ENCODE measurements around the gene JAZF1. TPM values are rescaled to one million over a fixed set of nuclear protein-coding genes. Genes with fewer than 3 reads are reported as not detected.

JAZF1 gene
- polyA plus RNA-seq, 4 donors = 0.67 to 4.6 (median 3.5) TPM

GRCh38 chr7:27961255-27961654 lies 219.3 kb downstream of the JAZF1 start:
- WGBS, 3 donors = 67 to 87% (median 75%) methylated on average over 5 of the region's 5 CpGs
- Histone ChIP-seq H3K4me3 (ENCODE audit: low read depth in 1 of 3, low read length in 3 of 3) (no peak overlapping the region), H3K9me3 (ENCODE audit: control insufficient read depth in 2 of 2, insufficient read depth in 1 of 2, low read depth in 1 of 2, low read length in 1 of 2) (no peaks in the 10 kb centered on the region), H3K27me3 (ENCODE audit: control insufficient read depth in 3 of 3, insufficient read depth in 3 of 3, low read length in 3 of 3) (no peaks in the 10 kb centered on the region), H3K4me1 (ENCODE audit: control insufficient read depth in 3 of 3, insufficient read depth in 2 of 3, low read depth in 1 of 3, low read length in 2 of 3) (no peaks in the 10 kb centered on the region), H3K27ac (ENCODE audit: low read depth in 1 of 3, low read length in 2 of 3) (no peak overlapping the region), H3K36me3 (ENCODE audit: control insufficient read depth in 3 of 3, insufficient read depth in 2 of 3, low read depth in 1 of 3, low read length in 3 of 3) (no peaks in the 10 kb centered on the region)
- no peak for DNase-seq
- no peak for FAIRE-seq

- FAIRE-seq (no peak), DNase-seq (no peak)
- Histone ChIP-seq H3K27ac (ENCODE audit: low read depth in 1 of 3, low read length in 2 of 3) (no peak overlapping the region), H3K27me3 (ENCODE audit: control insufficient read depth in 3 of 3, insufficient read depth in 3 of 3, low read length in 3 of 3) (no peaks in the 10 kb centered on the region), H3K9me3 (ENCODE audit: control insufficient read depth in 2 of 2, insufficient read depth in 1 of 2, low read depth in 1 of 2, low read length in 1 of 2) (no peaks in the 10 kb centered on the region), H3K4me3 (ENCODE audit: low read depth in 1 of 3, low read length in 3 of 3) (no peak overlapping the region), H3K4me1 (ENCODE audit: control insufficient read depth in 3 of 3, insufficient read depth in 2 of 3, low read depth in 1 of 3, low read length in 2 of 3) (no peaks in the 10 kb centered on the region), H3K36me3 (ENCODE audit: control insufficient read depth in 3 of 3, insufficient read depth in 2 of 3, low read depth in 1 of 3, low read length in 3 of 3) (no peaks in the 10 kb centered on the region)
- 77 to 95% (median 89%) methylated on average over 1 of the region's 1 CpG for WGBS, 3 donors
Observed at GRCh38 chr7:27960415-27960814, 220.2 kb downstream of the JAZF1 start.

GRCh38 chr7:27958933-27959548 lies 221.6 kb downstream of the JAZF1 start:
- Histone ChIP-seq H3K4me1 (ENCODE audit: control insufficient read depth in 3 of 3, insufficient read depth in 2 of 3, low read depth in 1 of 3, low read length in 2 of 3) (no peaks in the 10 kb centered on the region), H3K27me3 (ENCODE audit: control insufficient read depth in 3 of 3, insufficient read depth in 3 of 3, low read length in 3 of 3) (no peaks in the 10 kb centered on the region), H3K4me3 (ENCODE audit: low read depth in 1 of 3, low read length in 3 of 3) (no peak overlapping the region), H3K9me3 (ENCODE audit: control insufficient read depth in 2 of 2, insufficient read depth in 1 of 2, low read depth in 1 of 2, low read length in 1 of 2) (no peaks in the 10 kb centered on the region), H3K36me3 (ENCODE audit: control insufficient read depth in 3 of 3, insufficient read depth in 2 of 3, low read depth in 1 of 3, low read length in 3 of 3) (no peaks in the 10 kb centered on the region), H3K27ac (ENCODE audit: low read depth in 1 of 3, low read length in 2 of 3) (no peak overlapping the region)
- DNase-seq (no peak), FAIRE-seq (no peak)

- no peaks in the 10 kb centered on the region for H3K27me3 ChIP-seq (ENCODE audit: control insufficient read depth in 3 of 3, insufficient read depth in 3 of 3, low read length in 3 of 3)
- DNase-seq (no peak), FAIRE-seq (no peak)
- no peaks in the 10 kb centered on the region for H3K36me3 ChIP-seq (ENCODE audit: control insufficient read depth in 3 of 3, insufficient read depth in 2 of 3, low read depth in 1 of 3, low read length in 3 of 3)
- 82 to 94% (median 86%) methylated on average over 2 of the region's 2 CpGs for WGBS, 3 donors
- H3K9me3 ChIP-seq (ENCODE audit: control insufficient read depth in 2 of 2, insufficient read depth in 1 of 2, low read depth in 1 of 2, low read length in 1 of 2) = no peaks in the 10 kb centered on the region
- H3K4me1 ChIP-seq (ENCODE audit: control insufficient read depth in 3 of 3, insufficient read depth in 2 of 3, low read depth in 1 of 3, low read length in 2 of 3) = no peaks in the 10 kb centered on the region
- no peak overlapping the region for H3K4me3 ChIP-seq (ENCODE audit: low read depth in 1 of 3, low read length in 3 of 3)
- no peak overlapping the region for H3K27ac ChIP-seq (ENCODE audit: low read depth in 1 of 3, low read length in 2 of 3)
Observed at GRCh38 chr7:27955596-27955995, 225.0 kb downstream of the JAZF1 start.

GRCh38 chr7:27955011-27955410 lies 225.6 kb downstream of the JAZF1 start:
- Histone ChIP-seq H3K4me1 (ENCODE audit: control insufficient read depth in 3 of 3, insufficient read depth in 2 of 3, low read depth in 1 of 3, low read length in 2 of 3) (no peaks in the 10 kb centered on the region), H3K36me3 (ENCODE audit: control insufficient read depth in 3 of 3, insufficient read depth in 2 of 3, low read depth in 1 of 3, low read length in 3 of 3) (no peaks in the 10 kb centered on the region), H3K27ac (ENCODE audit: low read depth in 1 of 3, low read length in 2 of 3) (no peak overlapping the region), H3K4me3 (ENCODE audit: low read depth in 1 of 3, low read length in 3 of 3) (no peak overlapping the region), H3K9me3 (ENCODE audit: control insufficient read depth in 2 of 2, insufficient read depth in 1 of 2, low read depth in 1 of 2, low read length in 1 of 2) (no peaks in the 10 kb centered on the region), H3K27me3 (ENCODE audit: control insufficient read depth in 3 of 3, insufficient read depth in 3 of 3, low read length in 3 of 3) (no peaks in the 10 kb centered on the region)
- no peak for DNase-seq
- FAIRE-seq = no peak
- WGBS, 3 donors = 85 to 95% (median 87%) methylated on average over 3 of the region's 3 CpGs

- 87 to 100% (median 89%) methylated on average over 1 of the region's 1 CpG for WGBS, 3 donors
- Histone ChIP-seq H3K36me3 (ENCODE audit: control insufficient read depth in 3 of 3, insufficient read depth in 2 of 3, low read depth in 1 of 3, low read length in 3 of 3) (no peaks in the 10 kb centered on the region), H3K9me3 (ENCODE audit: control insufficient read depth in 2 of 2, insufficient read depth in 1 of 2, low read depth in 1 of 2, low read length in 1 of 2) (no peaks in the 10 kb centered on the region), H3K4me1 (ENCODE audit: control insufficient read depth in 3 of 3, insufficient read depth in 2 of 3, low read depth in 1 of 3, low read length in 2 of 3) (no peaks in the 10 kb centered on the region), H3K4me3 (ENCODE audit: low read depth in 1 of 3, low read length in 3 of 3) (no peak overlapping the region), H3K27me3 (ENCODE audit: control insufficient read depth in 3 of 3, insufficient read depth in 3 of 3, low read length in 3 of 3) (peaks cover 0 to 2% (median 0%) of the 10 kb centered on the region in 3 donors), H3K27ac (ENCODE audit: low read depth in 1 of 3, low read length in 2 of 3) (no peak overlapping the region)
- no peak for FAIRE-seq
- no peak for DNase-seq
Observed at GRCh38 chr7:27953777-27954176, 226.8 kb downstream of the JAZF1 start.

GRCh38 chr7:27953361-27953760 lies 227.2 kb downstream of the JAZF1 start:
- Histone ChIP-seq H3K27ac (ENCODE audit: low read depth in 1 of 3, low read length in 2 of 3) (no peak overlapping the region), H3K9me3 (ENCODE audit: control insufficient read depth in 2 of 2, insufficient read depth in 1 of 2, low read depth in 1 of 2, low read length in 1 of 2) (no peaks in the 10 kb centered on the region), H3K36me3 (ENCODE audit: control insufficient read depth in 3 of 3, insufficient read depth in 2 of 3, low read depth in 1 of 3, low read length in 3 of 3) (no peaks in the 10 kb centered on the region), H3K4me1 (ENCODE audit: control insufficient read depth in 3 of 3, insufficient read depth in 2 of 3, low read depth in 1 of 3, low read length in 2 of 3) (no peaks in the 10 kb centered on the region), H3K27me3 (ENCODE audit: control insufficient read depth in 3 of 3, insufficient read depth in 3 of 3, low read length in 3 of 3) (peaks cover 0 to 2% (median 0%) of the 10 kb centered on the region in 3 donors), H3K4me3 (ENCODE audit: low read depth in 1 of 3, low read length in 3 of 3) (no peak overlapping the region)
- DNase-seq (no peak), FAIRE-seq (no peak)
- 48 to 64% (median 63%) methylated on average over 1 of the region's 1 CpG for whole genome bisulfite sequencing, 3 donors

- DNase-seq (no peak), FAIRE-seq (no peak)
- no peaks in the 10 kb centered on the region for H3K4me1 ChIP-seq (ENCODE audit: control insufficient read depth in 3 of 3, insufficient read depth in 2 of 3, low read depth in 1 of 3, low read length in 2 of 3)
- H3K9me3 ChIP-seq (ENCODE audit: control insufficient read depth in 2 of 2, insufficient read depth in 1 of 2, low read depth in 1 of 2, low read length in 1 of 2) = no peaks in the 10 kb centered on the region
- H3K36me3 ChIP-seq (ENCODE audit: control insufficient read depth in 3 of 3, insufficient read depth in 2 of 3, low read depth in 1 of 3, low read length in 3 of 3) = no peaks in the 10 kb centered on the region
- 73 to 90% (median 86%) methylated on average over 3 of the region's 3 CpGs for WGBS, 3 donors
- H3K27ac ChIP-seq (ENCODE audit: low read depth in 1 of 3, low read length in 2 of 3) = no peak overlapping the region
- H3K4me3 ChIP-seq (ENCODE audit: low read depth in 1 of 3, low read length in 3 of 3) = no peak overlapping the region
- peaks cover 0 to 2% (median 0%) of the 10 kb centered on the region in 3 donors for H3K27me3 ChIP-seq (ENCODE audit: control insufficient read depth in 3 of 3, insufficient read depth in 3 of 3, low read length in 3 of 3)
Observed at GRCh38 chr7:27952456-27953285, 227.9 kb downstream of the JAZF1 start.
